ENCODE results near the gene TRAM2.

The TRAM2 gene

GRCh38 chr6:52544602-52545405, 32.1 kb downstream of the TRAM2 start:
- DNase-seq = no peak

GRCh38 chr6:52543729-52544601, 32.9 kb downstream of the TRAM2 start:
- DNase-seq = no peak

- no peak for DNase-seq
Observed at GRCh38 chr6:52543262-52543661, 33.6 kb downstream of the TRAM2 start.

GRCh38 chr6:52541135-52541534, 35.7 kb downstream of the TRAM2 start:
- DNase-seq = no peak

GRCh38 chr6:52540286-52540902, 36.5 kb downstream of the TRAM2 start:
- DNase-seq = no peak

GRCh38 chr6:52539607-52540006, 37.3 kb downstream of the TRAM2 start:
- DNase-seq = no peak

- no peak for DNase-seq
Observed at GRCh38 chr6:52538901-52539354, 37.9 kb downstream of the TRAM2 start.

GRCh38 chr6:52538252-52538900, 38.5 kb downstream of the TRAM2 start:
- no peak for DNase-seq

- no peak for DNase-seq
Observed at GRCh38 chr6:52537001-52537753, 39.7 kb downstream of the TRAM2 start.

GRCh38 chr6:52536424-52536916, 40.4 kb downstream of the TRAM2 start:
- no peak for DNase-seq

GRCh38 chr6:52535711-52536423, 41.0 kb downstream of the TRAM2 start:
- no peak for DNase-seq

GRCh38 chr6:52534966-52535390, 41.9 kb downstream of the TRAM2 start:
- no peak for DNase-seq

- DNase-seq = no peak
Observed at GRCh38 chr6:52534363-52534762, 42.5 kb downstream of the TRAM2 start.

GRCh38 chr6:52533491-52533890, 43.4 kb downstream of the TRAM2 start:
- DNase-seq = no peak

GRCh38 chr6:52532457-52532856, 44.4 kb downstream of the TRAM2 start:
- DNase-seq = no peak

GRCh38 chr6:52531834-52532233, 45.0 kb downstream of the TRAM2 start:
- no peak for DNase-seq

- no peak for DNase-seq
Observed at GRCh38 chr6:52531396-52531795, 45.5 kb downstream of the TRAM2 start.

GRCh38 chr6:52530351-52530750, 46.5 kb downstream of the TRAM2 start:
- DNase-seq = no peak

GRCh38 chr6:52529311-52529710, 47.5 kb downstream of the TRAM2 start:
- DNase-seq = no peak

GRCh38 chr6:52527436-52527835, 49.4 kb downstream of the TRAM2 start:
- DNase-seq = no peak

GRCh38 chr6:52526634-52527033, 50.2 kb downstream of the TRAM2 start:
- DNase-seq = no peak
